Liver (tissue), 9 donors: ENCODE results near the gene TMEM259. TPM values are rescaled to one million over a fixed set of nuclear protein-coding genes. Genes with fewer than 3 reads are reported as not detected.

Source experiments
- DNase-seq: peaks from one replicate; pipeline ENCODE4 v3.0.0-alpha.2; 2017; ENCODE audit warnings: low spot score
- H3K27ac ChIP-seq, 2 donors: one replicate each; pipeline ENCODE4 v1.7.0; 2013; ENCODE audit warnings: inconsistent platforms in 2 of 2, low read length in 2 of 2, control low read depth in 1 of 2, low read depth in 1 of 2, mild to moderate bottlenecking in 1 of 2
- H3K27me3 ChIP-seq, 4 donors: one replicate each; pipeline versions ENCODE4 v1.6.1 to v1.7.0; 2013; ENCODE audit warnings: low read length in 3 of 4, inconsistent platforms in 1 of 4, mild to moderate bottlenecking in 1 of 4, moderate library complexity in 1 of 4; ENCODE audit not compliant: control insufficient read depth in 4 of 4, insufficient read depth in 4 of 4
- H3K36me3 ChIP-seq, 4 donors: one replicate each; pipeline versions ENCODE4 v1.6.1 to v1.7.0; 2013; ENCODE audit warnings: low read length in 3 of 4, mild to moderate bottlenecking in 3 of 4, low read depth in 1 of 4, moderate library complexity in 1 of 4; ENCODE audit not compliant: control insufficient read depth in 4 of 4, insufficient read depth in 3 of 4
- H3K4me1 ChIP-seq, 4 donors: one replicate each; pipeline versions ENCODE4 v1.6.1 to v1.7.0; 2013; ENCODE audit warnings: low read length in 3 of 4, mild to moderate bottlenecking in 3 of 4, moderate library complexity in 1 of 4; ENCODE audit not compliant: control insufficient read depth in 4 of 4, insufficient read depth in 4 of 4
- H3K4me3 ChIP-seq, 3 donors: one replicate each; pipeline versions ENCODE4 v1.6.1 to v1.7.0; 2013; ENCODE audit warnings: low read length in 3 of 3, control low read depth in 1 of 3, low read depth in 1 of 3, mild to moderate bottlenecking in 1 of 3
- H3K9ac ChIP-seq, 2 donors: one replicate each; pipeline ENCODE4 v1.7.0; 2013; ENCODE audit warnings: low read length in 2 of 2, mild to moderate bottlenecking in 2 of 2, moderate library complexity in 2 of 2, control low read depth in 1 of 2, low read depth in 1 of 2
- H3K9me3 ChIP-seq, 4 donors: one replicate each; pipeline versions ENCODE4 v1.6.1 to v1.7.0; 2013; ENCODE audit warnings: low read length in 3 of 4; ENCODE audit not compliant: control insufficient read depth in 4 of 4
- EGR1 ChIP-seq, 2 donors: IDR thresholded peaks; 2 replicates each; pipeline ENCODE4 v1.6.1; 2016 to 2018; ENCODE audit warnings: antibody characterized with exemption in 2 of 2, low read depth in 2 of 2
- FOXA1 ChIP-seq: IDR thresholded peaks from 2 replicates; pipeline ENCODE4 v1.6.1; 2016; ENCODE audit warnings: antibody characterized with exemption
- FOXA2 ChIP-seq: IDR thresholded peaks from 2 replicates; pipeline ENCODE4 v1.6.1; 2016; ENCODE audit warnings: antibody characterized with exemption
- GABPA ChIP-seq, 2 donors: IDR thresholded peaks in 1 of 2; conservative IDR thresholded peaks in 1 of 2; 2 replicates each; pipeline ENCODE4 v1.6.1; 2016; ENCODE audit warnings: antibody characterized with exemption in 2 of 2, mild to moderate bottlenecking in 1 of 2, moderate library complexity in 1 of 2
- HNF4A ChIP-seq, 2 donors: conservative IDR thresholded peaks; 2 replicates each; pipeline ENCODE4 v1.6.1; 2016; ENCODE audit warnings: antibody characterized with exemption in 2 of 2, mild to moderate bottlenecking in 2 of 2
- HNF4G ChIP-seq: IDR thresholded peaks from 2 replicates; pipeline ENCODE4 v1.6.1; 2016; ENCODE audit warnings: antibody characterized with exemption
- JUND ChIP-seq, 2 donors: IDR thresholded peaks; 2 replicates each; pipeline ENCODE4 v1.6.1; 2016; ENCODE audit warnings: antibody characterized with exemption in 2 of 2
- NR2F2 ChIP-seq: IDR thresholded peaks from 2 replicates; pipeline ENCODE4 v1.6.1; 2016; ENCODE audit warnings: antibody characterized with exemption
- RAD21 ChIP-seq, 2 donors: IDR thresholded peaks; 2 replicates each; pipeline ENCODE4 v1.6.1; 2016; ENCODE audit warnings: antibody characterized with exemption in 2 of 2, mild to moderate bottlenecking in 2 of 2
- RXRA ChIP-seq, 2 donors: IDR thresholded peaks; 2 replicates each; pipeline ENCODE4 v1.6.1; 2017 to 2018; ENCODE audit warnings: antibody characterized with exemption in 2 of 2, mild to moderate bottlenecking in 1 of 2
- SP1 ChIP-seq: IDR thresholded peaks from 2 replicates; pipeline ENCODE4 v1.6.1; 2018; ENCODE audit warnings: antibody characterized with exemption, mild to moderate bottlenecking
- TAF1 ChIP-seq: conservative IDR thresholded peaks from 2 replicates; pipeline ENCODE4 v1.6.1; 2016; ENCODE audit warnings: antibody characterized with exemption, mild to moderate bottlenecking
- YY1 ChIP-seq: IDR thresholded peaks from 2 replicates; pipeline ENCODE4 v1.6.1; 2016; ENCODE audit warnings: antibody characterized with exemption, mild to moderate bottlenecking
- WGBS: extraction: QIAGEN DNeasy Blood & Tissue Kit; methylation state at CpG from one replicate; pipeline ENCODE4 v1.1.7; 2013; 5-methylcytosine and 5-hydroxymethylcytosine counted together
- polyA plus RNA-seq, 2 donors: library from polyadenylated mRNA; stranded (reverse) in 1 of 2; unstranded in 1 of 2; fragments of 200-250 nt in 1 of 2; fragments of >200 nt in 1 of 2; fragmentation: Nextera tagmentation in 1 of 2; extraction: Ambion mirVana in 1 of 2; gene quantifications; one replicate each; pipeline versions ENCODE4 v1.2.1 to v1.2.3, GENCODE V29; 2013 to 2015
- total RNA-seq, 2 donors: library from RNA; depleted of rRNA; stranded (reverse); fragments of >200 nt; gene quantifications; one replicate each; pipeline ENCODE4 v1.2.3, GENCODE V29; 2014
- TF ChIP-seq, protein P1 (sequence below): IDR thresholded peaks from 2 replicates; pipeline ENCODE4 v1.6.1; 2016; ENCODE audit warnings: antibody characterized with exemption, mild to moderate bottlenecking
- TF ChIP-seq, protein P2 (sequence below): fragments of 150-350 bp; IDR thresholded peaks from 2 replicates; pipeline ENCODE4 v1.5.1; 2017; ENCODE audit warnings: improper control_type of control experiment, low read depth, low read length; ENCODE audit not compliant: missing input control
- TF ChIP-seq, protein P3 (sequence below): IDR thresholded peaks from 2 replicates; pipeline ENCODE4 v1.6.1; 2016; ENCODE audit warnings: antibody characterized with exemption
- TF ChIP-seq, protein P4 (sequence below): IDR thresholded peaks from 2 replicates; pipeline ENCODE4 v1.6.1; 2016; ENCODE audit warnings: antibody characterized with exemption
- TF ChIP-seq, protein P5 (sequence below): IDR thresholded peaks from 2 replicates; pipeline ENCODE4 v1.6.1; 2016; ENCODE audit warnings: antibody characterized with exemption
- donor health status: healthy.
- donor health status: healthy.
- donor health status: healthy.
- donor health status: healthy.
- donor health status: healthy.

The TMEM259 gene
- total and polyA plus RNA-seq, 4 donors: 29.7 to 99.3 (median 57.3) TPM

DNA sequence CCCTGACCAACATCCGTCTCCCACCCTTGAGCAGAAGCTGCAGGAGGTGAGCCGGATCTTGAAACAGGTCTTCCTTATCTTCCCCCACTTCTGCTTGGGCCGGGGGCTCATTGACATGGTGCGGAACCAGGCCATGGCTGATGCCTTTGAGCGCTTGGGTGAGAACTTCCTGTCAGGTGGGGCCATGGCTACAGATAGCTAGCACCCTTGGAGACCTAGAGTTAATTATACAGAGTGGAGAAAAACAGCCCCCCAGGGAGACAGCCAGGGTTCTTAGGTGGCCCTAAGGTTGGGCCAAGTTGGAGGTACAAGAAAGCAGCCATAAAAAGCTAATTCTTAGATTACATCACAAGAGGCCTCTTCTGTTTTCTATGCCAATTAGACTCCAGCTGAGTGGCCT is 37.2 kb upstream of the TMEM259 start (continued):
- TF ChIP-seq GABPA (IDR thresholded peaks at IDR 0.05 in 1 of 2, conservative IDR thresholded peaks at IDR 0.05 in 1 of 2) (no peak), EGR1 (IDR thresholded peaks at IDR 0.05; ENCODE audit: low read depth in 2 of 2) (no peak), RXRA (IDR thresholded peaks at IDR 0.05) (no peak), FOXA1 (no peak), FOXA2 (no peak), HNF4G (no peak), TAF1 (no peak)
- TF ChIP-seq, protein P1, sequence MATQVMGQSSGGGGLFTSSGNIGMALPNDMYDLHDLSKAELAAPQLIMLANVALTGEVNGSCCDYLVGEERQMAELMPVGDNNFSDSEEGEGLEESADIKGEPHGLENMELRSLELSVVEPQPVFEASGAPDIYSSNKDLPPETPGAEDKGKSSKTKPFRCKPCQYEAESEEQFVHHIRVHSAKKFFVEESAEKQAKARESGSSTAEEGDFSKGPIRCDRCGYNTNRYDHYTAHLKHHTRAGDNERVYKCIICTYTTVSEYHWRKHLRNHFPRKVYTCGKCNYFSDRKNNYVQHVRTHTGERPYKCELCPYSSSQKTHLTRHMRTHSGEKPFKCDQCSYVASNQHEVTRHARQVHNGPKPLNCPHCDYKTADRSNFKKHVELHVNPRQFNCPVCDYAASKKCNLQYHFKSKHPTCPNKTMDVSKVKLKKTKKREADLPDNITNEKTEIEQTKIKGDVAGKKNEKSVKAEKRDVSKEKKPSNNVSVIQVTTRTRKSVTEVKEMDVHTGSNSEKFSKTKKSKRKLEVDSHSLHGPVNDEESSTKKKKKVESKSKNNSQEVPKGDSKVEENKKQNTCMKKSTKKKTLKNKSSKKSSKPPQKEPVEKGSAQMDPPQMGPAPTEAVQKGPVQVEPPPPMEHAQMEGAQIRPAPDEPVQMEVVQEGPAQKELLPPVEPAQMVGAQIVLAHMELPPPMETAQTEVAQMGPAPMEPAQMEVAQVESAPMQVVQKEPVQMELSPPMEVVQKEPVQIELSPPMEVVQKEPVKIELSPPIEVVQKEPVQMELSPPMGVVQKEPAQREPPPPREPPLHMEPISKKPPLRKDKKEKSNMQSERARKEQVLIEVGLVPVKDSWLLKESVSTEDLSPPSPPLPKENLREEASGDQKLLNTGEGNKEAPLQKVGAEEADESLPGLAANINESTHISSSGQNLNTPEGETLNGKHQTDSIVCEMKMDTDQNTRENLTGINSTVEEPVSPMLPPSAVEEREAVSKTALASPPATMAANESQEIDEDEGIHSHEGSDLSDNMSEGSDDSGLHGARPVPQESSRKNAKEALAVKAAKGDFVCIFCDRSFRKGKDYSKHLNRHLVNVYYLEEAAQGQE: no peak

DNA sequence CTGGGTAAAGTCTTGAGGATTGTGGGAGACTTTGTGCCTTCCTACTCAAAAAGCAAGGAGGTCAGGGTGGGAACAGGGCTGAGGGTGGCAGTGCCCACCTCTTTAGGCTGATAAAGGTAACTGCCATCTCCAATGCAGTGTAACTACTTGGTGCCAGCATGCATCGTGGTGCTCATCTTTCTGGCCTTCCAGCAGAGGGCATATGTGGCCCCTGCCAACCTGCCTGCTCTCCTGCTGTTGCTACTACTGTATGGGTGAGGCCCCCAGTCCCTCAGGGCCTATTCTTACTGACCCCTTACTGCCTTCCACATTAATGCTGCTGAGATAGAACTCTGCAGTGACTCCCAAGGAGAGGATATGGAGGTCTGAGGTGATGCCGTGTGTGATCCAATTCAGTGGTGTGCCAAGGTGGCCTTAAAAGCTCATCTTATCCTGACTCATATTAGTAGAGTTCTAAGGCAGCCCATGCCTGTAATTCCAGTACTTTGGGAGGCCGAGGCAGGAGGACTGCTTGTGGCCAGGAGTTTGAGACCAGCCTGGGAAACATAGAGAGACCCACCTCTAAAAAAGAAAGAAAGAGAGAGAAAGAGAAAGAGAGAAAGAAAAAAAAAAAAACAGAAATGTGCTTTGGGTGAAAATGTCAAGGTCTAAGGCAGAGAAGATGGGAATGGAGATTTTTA is 36.4 kb upstream of the TMEM259 start:
- H3K36me3 ChIP-seq: no peaks in the 10 kb centered on the region
- 56% methylated on average over 3 of the region's 3 CpGs for whole genome bisulfite sequencing
- no peak overlapping the region for H3K27ac ChIP-seq
- TF ChIP-seq RAD21 (IDR thresholded peaks at IDR 0.05) (no peak), YY1 (no peak), FOXA1 (no peak), EGR1 (IDR thresholded peaks at IDR 0.05; ENCODE audit: low read depth in 2 of 2) (no peak)
- TF ChIP-seq, protein P2, sequence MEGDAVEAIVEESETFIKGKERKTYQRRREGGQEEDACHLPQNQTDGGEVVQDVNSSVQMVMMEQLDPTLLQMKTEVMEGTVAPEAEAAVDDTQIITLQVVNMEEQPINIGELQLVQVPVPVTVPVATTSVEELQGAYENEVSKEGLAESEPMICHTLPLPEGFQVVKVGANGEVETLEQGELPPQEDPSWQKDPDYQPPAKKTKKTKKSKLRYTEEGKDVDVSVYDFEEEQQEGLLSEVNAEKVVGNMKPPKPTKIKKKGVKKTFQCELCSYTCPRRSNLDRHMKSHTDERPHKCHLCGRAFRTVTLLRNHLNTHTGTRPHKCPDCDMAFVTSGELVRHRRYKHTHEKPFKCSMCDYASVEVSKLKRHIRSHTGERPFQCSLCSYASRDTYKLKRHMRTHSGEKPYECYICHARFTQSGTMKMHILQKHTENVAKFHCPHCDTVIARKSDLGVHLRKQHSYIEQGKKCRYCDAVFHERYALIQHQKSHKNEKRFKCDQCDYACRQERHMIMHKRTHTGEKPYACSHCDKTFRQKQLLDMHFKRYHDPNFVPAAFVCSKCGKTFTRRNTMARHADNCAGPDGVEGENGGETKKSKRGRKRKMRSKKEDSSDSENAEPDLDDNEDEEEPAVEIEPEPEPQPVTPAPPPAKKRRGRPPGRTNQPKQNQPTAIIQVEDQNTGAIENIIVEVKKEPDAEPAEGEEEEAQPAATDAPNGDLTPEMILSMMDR: peak; percentile 3
- no peak overlapping the region for H3K4me3 ChIP-seq
- H3K27me3 ChIP-seq: no peaks in the 10 kb centered on the region
- no peak overlapping the region for H3K9ac ChIP-seq
- H3K4me1 ChIP-seq: no peaks in the 10 kb centered on the region
- H3K9me3 ChIP-seq: peaks cover 0 to 13% (median 0%) of the 10 kb centered on the region in 4 donors
- no peak for DNase-seq

DNA sequence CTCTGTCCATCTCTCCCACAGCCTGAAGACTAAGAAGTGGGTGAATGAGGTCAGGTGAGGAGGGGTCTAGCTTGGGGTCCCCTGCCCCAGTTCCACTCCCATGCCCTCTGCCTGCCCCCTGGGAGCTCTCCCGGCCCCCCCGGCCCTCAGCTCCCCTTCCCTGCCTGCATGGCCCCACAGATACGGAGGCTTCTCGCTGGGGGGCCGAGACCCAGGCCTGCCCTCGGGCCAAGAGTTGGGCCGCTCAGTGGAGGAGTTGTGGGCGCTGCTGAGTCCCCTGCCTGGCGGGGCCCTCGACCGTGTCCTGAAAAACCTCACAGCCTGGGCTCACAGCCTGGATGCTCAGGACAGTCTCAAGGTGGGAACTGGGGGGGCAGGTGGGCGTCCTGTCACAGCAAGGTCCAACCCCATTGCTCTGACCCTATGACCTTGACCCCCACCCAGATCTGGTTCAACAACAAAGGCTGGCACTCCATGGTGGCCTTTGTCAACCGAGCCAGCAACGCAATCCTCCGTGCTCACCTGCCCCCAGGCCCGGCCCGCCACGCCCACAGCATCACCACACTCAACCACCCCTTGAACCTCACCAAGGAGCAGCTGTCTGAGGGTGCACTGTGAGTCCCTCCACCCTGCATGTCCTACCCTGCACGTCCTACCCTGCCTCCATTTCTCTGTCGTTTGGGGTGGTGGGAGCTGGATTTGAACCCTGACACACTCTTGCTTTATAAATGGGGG is 35.1 kb upstream of the TMEM259 start:
- no peak overlapping the region for H3K27ac ChIP-seq
- no peak overlapping the region for H3K9ac ChIP-seq
- H3K27me3 ChIP-seq: no peaks in the 10 kb centered on the region
- H3K36me3 ChIP-seq: no peaks in the 10 kb centered on the region
- WGBS: 97% methylated on average over 20 of the region's 20 CpGs
- H3K4me3 ChIP-seq: no peak overlapping the region
- no peaks in the 10 kb centered on the region for H3K4me1 ChIP-seq
- DNase-seq: no peak
- H3K9me3 ChIP-seq: peaks cover 0 to 13% (median 0%) of the 10 kb centered on the region in 4 donors
- TF ChIP-seq, protein P3, sequence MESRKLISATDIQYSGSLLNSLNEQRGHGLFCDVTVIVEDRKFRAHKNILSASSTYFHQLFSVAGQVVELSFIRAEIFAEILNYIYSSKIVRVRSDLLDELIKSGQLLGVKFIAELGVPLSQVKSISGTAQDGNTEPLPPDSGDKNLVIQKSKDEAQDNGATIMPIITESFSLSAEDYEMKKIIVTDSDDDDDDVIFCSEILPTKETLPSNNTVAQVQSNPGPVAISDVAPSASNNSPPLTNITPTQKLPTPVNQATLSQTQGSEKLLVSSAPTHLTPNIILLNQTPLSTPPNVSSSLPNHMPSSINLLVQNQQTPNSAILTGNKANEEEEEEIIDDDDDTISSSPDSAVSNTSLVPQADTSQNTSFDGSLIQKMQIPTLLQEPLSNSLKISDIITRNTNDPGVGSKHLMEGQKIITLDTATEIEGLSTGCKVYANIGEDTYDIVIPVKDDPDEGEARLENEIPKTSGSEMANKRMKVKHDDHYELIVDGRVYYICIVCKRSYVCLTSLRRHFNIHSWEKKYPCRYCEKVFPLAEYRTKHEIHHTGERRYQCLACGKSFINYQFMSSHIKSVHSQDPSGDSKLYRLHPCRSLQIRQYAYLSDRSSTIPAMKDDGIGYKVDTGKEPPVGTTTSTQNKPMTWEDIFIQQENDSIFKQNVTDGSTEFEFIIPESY: no peak
- no peak for TF ChIP-seq TAF1
- TF ChIP-seq HNF4A (conservative IDR thresholded peaks at IDR 0.05): no peak
- no peak for TF ChIP-seq FOXA2
- TF ChIP-seq, protein P2: no peak
- TF ChIP-seq, protein P4, sequence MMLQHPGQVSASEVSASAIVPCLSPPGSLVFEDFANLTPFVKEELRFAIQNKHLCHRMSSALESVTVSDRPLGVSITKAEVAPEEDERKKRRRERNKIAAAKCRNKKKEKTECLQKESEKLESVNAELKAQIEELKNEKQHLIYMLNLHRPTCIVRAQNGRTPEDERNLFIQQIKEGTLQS: no peak
- no peak for TF ChIP-seq EGR1 (IDR thresholded peaks at IDR 0.05; ENCODE audit: low read depth in 2 of 2)
- TF ChIP-seq JUND (IDR thresholded peaks at IDR 0.05): no peak
- TF ChIP-seq FOXA1: no peak
- no peak for TF ChIP-seq SP1
- TF ChIP-seq NR2F2: no peak
- TF ChIP-seq GABPA (IDR thresholded peaks at IDR 0.05 in 1 of 2, conservative IDR thresholded peaks at IDR 0.05 in 1 of 2): no peak
- TF ChIP-seq, protein P5, sequence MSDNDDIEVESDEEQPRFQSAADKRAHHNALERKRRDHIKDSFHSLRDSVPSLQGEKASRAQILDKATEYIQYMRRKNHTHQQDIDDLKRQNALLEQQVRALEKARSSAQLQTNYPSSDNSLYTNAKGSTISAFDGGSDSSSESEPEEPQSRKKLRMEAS: no peak
